ENCODE data around the gene MVB12B. TPM values are rescaled to one million over a fixed set of nuclear protein-coding genes. Genes with fewer than 3 reads are reported as not detected.

The MVB12B gene
- total RNA-seq, 1 experiment from 2014 or later: 5.7 TPM

- Mint-ChIP-seq H3K36me3 (no peaks in the 10 kb centered on the region), H3K27ac (no peak overlapping the region), H3K9me3 (peaks cover 12% of the 10 kb centered on the region), H3K4me1 (0 out of 2 replicates have a peak, but pooled peaks cover 2% of the 10 kb centered on the region), H3K27me3 (ENCODE audit: low read depth) (peaks cover 3% of the 10 kb centered on the region; the same call in 1 of the 2 replicates), H3K4me3 (no peak overlapping the region)
- TF ChIP-seq MLX (CRISPR knock-in tag; IDR thresholded peaks at IDR 0.05): no peak
- TF ChIP-seq ZMAT4 (CRISPR knock-in tag; IDR thresholded peaks at IDR 0.05): no peak
- no peak for TF ChIP-seq PRRX2 (CRISPR knock-in tag; IDR thresholded peaks at IDR 0.05)
- no peak for TF ChIP-seq PREB (CRISPR knock-in tag; IDR thresholded peaks at IDR 0.05; ENCODE audit: borderline replicate concordance)
- no peak for TF ChIP-seq RORB (CRISPR knock-in tag; IDR thresholded peaks at IDR 0.05)
- no peak for TF ChIP-seq NR2C2 (CRISPR knock-in tag; IDR thresholded peaks at IDR 0.05)
- TF ChIP-seq KAT7 (CRISPR knock-in tag; IDR thresholded peaks at IDR 0.05; ENCODE audit: borderline replicate concordance): no peak
- no peak for TF ChIP-seq ZNF263 (CRISPR knock-in tag; IDR thresholded peaks at IDR 0.05; ENCODE audit: low read depth)
- TF ChIP-seq ELF4 (CRISPR knock-in tag; IDR thresholded peaks at IDR 0.05; ENCODE audit: low read depth): no peak
- TF ChIP-seq ZNF121 (CRISPR knock-in tag; IDR thresholded peaks at IDR 0.05): no peak
- TF ChIP-seq ZNF219 (CRISPR knock-in tag; IDR thresholded peaks at IDR 0.05; ENCODE audit: borderline replicate concordance): no peak
- TF ChIP-seq ZSCAN18 (CRISPR knock-in tag; IDR thresholded peaks at IDR 0.05): no peak
- TF ChIP-seq GRHL2 (CRISPR knock-in tag; IDR thresholded peaks at IDR 0.05; ENCODE audit: insufficient replicate concordance, severe bottlenecking): no peak
- no peak for TF ChIP-seq OVOL2 (CRISPR knock-in tag; IDR thresholded peaks at IDR 0.05; ENCODE audit: borderline replicate concordance)
- TF ChIP-seq HMGXB4 (CRISPR knock-in tag; IDR thresholded peaks at IDR 0.05): no peak
- DNase-seq (ENCODE audit: low spot score) (no peak), ATAC-seq (no peak)
- POLR2A ChIA-PET: no interaction called here
- CTCF ChIA-PET: no interaction called here
Measured at GRCh38 chr9:126312584-126313551, 13.8 kb upstream of the MVB12B start.

GRCh38 chr9:126316085-126316655 lies 10.5 kb upstream of the MVB12B start:
- Mint-ChIP-seq H3K36me3 (no peaks in the 10 kb centered on the region), H3K4me1 (no peaks in the 10 kb centered on the region; the same call in 1 of the 2 replicates), H3K27me3 (ENCODE audit: low read depth) (peaks cover 3% of the 10 kb centered on the region; the same call in 1 of the 2 replicates), H3K4me3 (no peak overlapping the region), H3K27ac (no peak overlapping the region), H3K9me3 (peaks cover 12% of the 10 kb centered on the region)
- ATAC-seq (no peak), DNase-seq (ENCODE audit: low spot score) (no peak)
- TF ChIP-seq CBFB (CRISPR knock-in tag; IDR thresholded peaks at IDR 0.05; ENCODE audit: low read depth) (no peak), HMGA2 (CRISPR knock-in tag; IDR thresholded peaks at IDR 0.05) (no peak), ZMAT4 (CRISPR knock-in tag; IDR thresholded peaks at IDR 0.05) (no peak), ATF2 (CRISPR knock-in tag; IDR thresholded peaks at IDR 0.05; ENCODE audit: borderline replicate concordance, low read depth) (no peak)
- POLR2A ChIA-PET: no interaction called here
- CTCF ChIA-PET: interaction anchor here (2.1 kb wide), 1 partner anchor 82 kb away, joined by 13 read pairs; no protein-coding TSS in a partner anchor

Measured in WTC11 (cell line).